Esophagus squamous epithelium (tissue), 4 donors: Measurements from ENCODE around the gene HOPX.

Experiments
- POLR2A ChIP-seq, 4 donors: fragments of 450-650 bp; IDR thresholded peaks; one replicate each; pipeline ENCODE4 v1.6.1; 2017; ENCODE audit warnings: antibody characterized with exemption in 4 of 4, mild to moderate bottlenecking in 4 of 4, moderate library complexity in 3 of 4
- TF ChIP-seq, protein P1 (sequence below), 6 experiments: fragments of 450-650 bp in 4 of 6; fragments of 200-600 bp in 2 of 6; sonication (generic) in 2 of 6; IDR thresholded peaks; one replicate each; pipeline ENCODE4 v1.5.1; 2016 to 2019; ENCODE audit warnings: antibody characterized with exemption in 6 of 6, mild to moderate bottlenecking in 4 of 6, moderate library complexity in 4 of 6

DNA sequence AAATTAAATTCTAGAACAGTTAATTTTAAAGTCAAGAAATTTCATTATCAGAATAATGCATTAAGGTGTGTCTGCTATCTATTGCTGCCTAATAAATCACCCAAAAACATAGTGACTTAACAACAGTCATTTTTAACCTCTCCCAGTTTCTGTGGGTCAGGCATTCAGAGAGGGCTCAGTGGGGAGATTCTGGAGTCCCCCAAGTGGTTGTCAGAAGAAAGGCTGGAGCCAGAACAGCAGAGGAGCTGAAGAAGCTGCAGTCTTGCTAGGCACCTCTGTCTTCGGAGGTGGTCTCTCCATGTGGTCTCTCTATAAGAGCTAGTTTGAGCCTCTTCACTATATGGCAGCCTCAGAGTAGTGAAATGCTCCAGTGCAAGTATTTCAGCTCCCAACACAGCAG is 9.3 kb upstream of the HOPX start:
- TF ChIP-seq, protein P1, sequence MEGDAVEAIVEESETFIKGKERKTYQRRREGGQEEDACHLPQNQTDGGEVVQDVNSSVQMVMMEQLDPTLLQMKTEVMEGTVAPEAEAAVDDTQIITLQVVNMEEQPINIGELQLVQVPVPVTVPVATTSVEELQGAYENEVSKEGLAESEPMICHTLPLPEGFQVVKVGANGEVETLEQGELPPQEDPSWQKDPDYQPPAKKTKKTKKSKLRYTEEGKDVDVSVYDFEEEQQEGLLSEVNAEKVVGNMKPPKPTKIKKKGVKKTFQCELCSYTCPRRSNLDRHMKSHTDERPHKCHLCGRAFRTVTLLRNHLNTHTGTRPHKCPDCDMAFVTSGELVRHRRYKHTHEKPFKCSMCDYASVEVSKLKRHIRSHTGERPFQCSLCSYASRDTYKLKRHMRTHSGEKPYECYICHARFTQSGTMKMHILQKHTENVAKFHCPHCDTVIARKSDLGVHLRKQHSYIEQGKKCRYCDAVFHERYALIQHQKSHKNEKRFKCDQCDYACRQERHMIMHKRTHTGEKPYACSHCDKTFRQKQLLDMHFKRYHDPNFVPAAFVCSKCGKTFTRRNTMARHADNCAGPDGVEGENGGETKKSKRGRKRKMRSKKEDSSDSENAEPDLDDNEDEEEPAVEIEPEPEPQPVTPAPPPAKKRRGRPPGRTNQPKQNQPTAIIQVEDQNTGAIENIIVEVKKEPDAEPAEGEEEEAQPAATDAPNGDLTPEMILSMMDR (IDR thresholded peaks at IDR 0.05): no peak
- TF ChIP-seq POLR2A (IDR thresholded peaks at IDR 0.05): no peak
